Occipital lobe (tissue), 2 donors: ENCODE data around the gene HTR1E. TPM values are rescaled to one million over a fixed set of nuclear protein-coding genes. Genes with fewer than 3 reads are reported as not detected.
"Not testable (repeated sequence)": the region's sequence is repeated elsewhere in the genome, so short reads cannot be mapped to it uniquely, and the experiment has no call there.

Experiments
- DNase-seq: peaks from one replicate; lab custom pipeline; 2025; lab: John Stamatoyannopoulos, UW
- total RNA-seq: library from RNA; depleted of rRNA; stranded (reverse); fragments of >200 nt; gene quantifications from one replicate; pipeline ENCODE4 v1.2.3, GENCODE V29; 2014

Gene HTR1E
- total RNA-seq = 0.16 TPM

DNA sequence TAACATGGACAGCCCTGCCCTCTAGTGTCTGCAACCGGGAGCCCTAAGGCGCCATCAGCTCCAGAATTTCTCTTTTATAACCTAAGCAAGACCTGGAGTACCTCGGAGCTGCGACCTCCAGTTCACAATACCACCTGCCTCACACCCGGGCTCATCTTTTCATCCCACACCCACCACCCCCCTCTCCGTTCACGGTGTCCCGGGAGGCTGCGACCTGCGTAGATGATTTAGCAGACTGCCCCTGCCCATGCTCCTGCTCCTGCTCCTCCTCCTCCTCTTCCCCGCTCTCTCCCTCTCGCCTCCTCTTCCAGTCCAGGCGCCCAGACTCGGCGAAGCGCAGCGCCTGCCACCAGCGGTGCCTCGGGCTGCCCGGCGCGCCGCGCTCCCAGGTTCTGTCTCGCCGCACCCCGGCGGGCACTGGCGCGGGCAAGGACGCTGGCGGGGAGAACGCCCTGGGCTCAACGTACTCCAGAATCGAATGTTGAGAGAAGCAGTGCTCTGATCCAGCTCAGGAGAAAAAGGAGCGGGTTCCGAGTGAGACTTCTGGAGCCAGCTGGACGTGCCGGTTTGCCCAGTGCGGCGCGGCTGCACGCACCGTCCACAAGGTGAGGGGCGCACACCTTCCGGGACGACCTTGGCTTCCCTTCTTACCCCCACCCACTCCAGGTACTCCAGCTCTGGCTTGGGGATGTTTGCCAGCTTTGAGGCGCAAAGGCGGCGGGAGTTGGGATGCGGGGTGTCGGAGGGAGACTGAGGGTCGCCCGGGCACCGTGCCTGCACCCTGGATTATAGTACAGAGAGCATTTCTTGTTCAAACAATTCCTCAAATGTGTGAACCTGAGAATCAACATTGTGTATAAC, at the start of gene HTR1E:
Gene HTR1E (plus strand): TSS at position 310 of the 861 bp plus-strand sequence. CDS start 77,807 bp downstream, outside the sequence.
- DNase-seq = peak; percentile 68

DNA sequence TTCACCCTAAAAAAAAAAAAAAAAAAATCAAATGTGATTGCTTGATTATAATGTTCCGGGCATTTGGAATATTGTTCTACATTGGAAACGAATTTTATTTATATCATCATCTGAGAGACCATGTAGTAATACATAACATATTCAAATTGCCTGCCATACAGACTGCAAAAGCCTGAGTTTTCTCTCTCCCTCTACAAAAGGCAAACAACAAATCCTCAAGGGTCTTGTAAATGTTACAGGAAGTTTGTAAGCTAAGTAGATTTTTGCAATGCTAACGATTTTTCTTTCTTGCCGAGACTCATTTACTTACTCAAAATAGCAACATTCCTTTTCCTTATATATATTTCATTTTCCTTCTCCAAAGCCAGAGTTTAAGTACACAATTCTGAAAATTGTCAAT, 49.0 kb upstream of the HTR1E start:
- DNase-seq = no peak

GRCh38 chr6:86897265-86897664, 40.1 kb upstream of the HTR1E start:
- DNase-seq = not testable (repeated sequence)

GRCh38 chr6:86913795-86914194, 23.5 kb upstream of the HTR1E start:
- no peak for DNase-seq

DNA sequence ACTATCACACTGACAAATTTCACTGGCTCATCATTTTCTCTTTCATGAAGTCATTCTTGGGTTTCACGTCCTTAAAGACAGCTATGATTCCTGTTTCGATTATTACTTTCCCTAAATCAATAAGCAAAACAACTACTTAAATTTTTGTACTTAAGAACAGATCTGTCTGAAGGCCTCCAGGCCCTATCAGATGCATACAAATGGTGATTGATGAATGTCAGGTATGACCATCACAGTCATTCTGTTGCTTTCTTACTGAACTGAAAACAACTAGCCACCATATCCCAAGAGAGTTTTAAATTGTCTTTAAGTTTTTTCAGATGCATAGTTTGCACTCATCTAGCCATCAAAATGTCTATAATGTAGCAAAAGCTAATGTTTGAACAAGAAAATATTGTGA, 20.9 kb upstream of the HTR1E start:
- DNase-seq = no peak

DNA sequence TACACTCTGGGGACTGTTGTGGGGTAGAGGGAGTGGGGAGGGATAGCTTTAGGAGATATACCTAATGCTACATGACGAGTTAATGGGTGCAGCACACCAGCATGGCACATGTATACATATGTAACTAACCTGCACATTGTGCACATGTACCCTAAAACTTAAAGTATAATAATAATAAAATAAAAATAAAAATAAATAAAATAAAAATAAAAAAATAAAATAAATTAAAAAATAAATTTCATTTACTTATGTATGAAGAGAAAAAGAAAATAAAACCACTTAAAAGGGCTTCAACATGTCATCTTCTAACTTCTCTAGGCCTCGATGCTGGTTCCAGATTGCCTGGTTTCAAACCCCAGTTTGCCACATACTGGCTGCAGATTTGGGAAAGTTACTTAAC, 10.2 kb upstream of the HTR1E start:
- not testable (repeated sequence) for DNase-seq

GRCh38 chr6:86927859-86928258, 9.5 kb upstream of the HTR1E start:
- not testable (repeated sequence) for DNase-seq

GRCh38 chr6:86934365-86934764, 3.0 kb upstream of the HTR1E start:
- DNase-seq = no peak

- DNase-seq = no peak
These were observed 502 bp upstream of the HTR1E start for GRCh38 chr6:86936834-86937218.

- DNase-seq = no peak
These were observed 1.5 kb downstream of the HTR1E start for GRCh38 chr6:86938814-86939213.

DNA sequence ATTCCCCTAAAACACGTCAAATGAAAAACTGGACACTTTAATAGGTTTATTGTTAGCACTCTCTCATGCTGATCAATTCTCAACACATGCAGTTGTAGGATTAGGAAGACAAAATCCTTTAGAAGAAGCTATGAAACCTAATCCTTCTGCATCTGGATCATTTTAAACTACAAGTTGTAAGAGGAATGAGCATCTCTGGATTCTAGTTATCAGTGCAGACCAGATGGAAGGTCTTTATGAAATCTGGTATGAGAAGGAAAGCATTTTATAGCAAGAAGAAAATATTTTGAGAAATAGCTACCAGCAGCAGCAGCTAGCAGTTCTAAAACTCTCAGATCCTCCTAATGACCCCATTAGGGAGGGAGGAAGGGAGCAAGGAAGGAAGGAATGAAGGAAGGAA, 4.1 kb downstream of the HTR1E start:
- DNase-seq = no peak

GRCh38 chr6:86942769-86943516, 5.6 kb downstream of the HTR1E start:
- no peak for DNase-seq

DNA sequence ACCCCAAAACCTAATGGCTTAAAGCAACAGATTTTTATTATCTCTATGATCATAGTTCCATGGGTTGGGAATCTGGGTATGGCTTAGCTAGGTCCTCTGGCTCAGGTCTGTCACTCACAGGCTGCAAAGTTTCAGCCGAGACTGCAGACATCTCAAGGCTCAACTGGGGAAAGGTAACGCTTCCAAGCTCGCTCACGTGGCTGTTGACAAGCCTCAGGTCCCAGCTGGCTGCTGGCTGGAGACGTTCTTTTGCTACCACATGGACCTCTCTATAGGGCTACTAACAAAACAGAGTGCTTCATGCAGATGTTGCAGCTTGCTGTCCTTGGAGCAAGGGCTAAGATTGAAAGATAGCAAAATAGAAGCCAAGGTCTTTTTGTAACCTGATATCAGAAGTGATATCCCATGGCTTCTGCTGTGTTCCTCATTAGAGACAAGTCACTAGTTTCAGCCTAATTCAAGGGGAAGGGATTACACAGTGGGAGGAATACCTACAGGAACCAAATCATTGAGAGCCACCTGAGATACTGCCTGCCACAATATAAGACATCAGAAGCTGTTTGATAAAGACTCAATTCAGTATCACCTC, 6.6 kb downstream of the HTR1E start:
- no peak for DNase-seq

GRCh38 chr6:86949771-86950170, 12.4 kb downstream of the HTR1E start:
- DNase-seq = peak; percentile 8

DNA sequence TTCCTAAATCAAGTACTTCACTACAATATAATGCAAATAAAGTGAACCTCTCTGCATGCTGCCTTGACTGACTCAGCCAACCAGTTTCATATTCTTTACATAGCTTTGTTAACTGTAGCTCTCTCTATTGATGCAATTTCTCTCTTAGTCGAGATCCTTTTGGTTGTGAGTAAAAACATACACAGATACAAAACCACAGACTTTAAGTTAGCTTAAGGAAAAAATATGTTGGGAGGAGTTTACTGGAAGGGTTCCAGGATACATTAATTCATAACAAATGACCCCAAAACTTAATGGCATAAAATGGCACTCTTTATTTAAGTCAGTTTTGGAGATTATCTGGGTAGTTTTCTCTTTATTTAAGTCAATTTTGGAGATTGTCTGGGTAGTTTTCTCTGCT, 15.7 kb downstream of the HTR1E start:
- DNase-seq = no peak

- DNase-seq = no peak
These were observed 22.3 kb downstream of the HTR1E start for GRCh38 chr6:86959656-86960055.

- no peak for DNase-seq
These were observed 24.3 kb downstream of the HTR1E start for GRCh38 chr6:86961455-86962200.

DNA sequence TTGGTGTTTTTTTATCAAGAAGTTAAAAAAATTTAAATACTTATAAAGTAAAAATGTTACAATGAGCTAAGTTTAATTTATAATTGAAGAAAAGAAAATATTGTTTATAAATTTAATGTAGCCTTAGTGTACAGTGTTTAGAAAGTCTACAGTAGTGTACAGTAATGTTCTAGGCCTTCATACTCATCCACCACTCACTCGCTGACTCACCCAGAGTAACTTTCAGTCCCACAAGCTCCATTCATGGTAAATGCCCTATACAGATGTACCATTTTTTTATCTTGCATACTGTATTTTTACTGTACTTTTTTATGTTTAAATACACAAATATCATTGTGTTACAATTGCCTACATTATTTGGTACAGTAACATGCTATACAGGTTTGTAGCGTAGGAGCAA, 26.0 kb downstream of the HTR1E start:
- DNase-seq = no peak

DNA sequence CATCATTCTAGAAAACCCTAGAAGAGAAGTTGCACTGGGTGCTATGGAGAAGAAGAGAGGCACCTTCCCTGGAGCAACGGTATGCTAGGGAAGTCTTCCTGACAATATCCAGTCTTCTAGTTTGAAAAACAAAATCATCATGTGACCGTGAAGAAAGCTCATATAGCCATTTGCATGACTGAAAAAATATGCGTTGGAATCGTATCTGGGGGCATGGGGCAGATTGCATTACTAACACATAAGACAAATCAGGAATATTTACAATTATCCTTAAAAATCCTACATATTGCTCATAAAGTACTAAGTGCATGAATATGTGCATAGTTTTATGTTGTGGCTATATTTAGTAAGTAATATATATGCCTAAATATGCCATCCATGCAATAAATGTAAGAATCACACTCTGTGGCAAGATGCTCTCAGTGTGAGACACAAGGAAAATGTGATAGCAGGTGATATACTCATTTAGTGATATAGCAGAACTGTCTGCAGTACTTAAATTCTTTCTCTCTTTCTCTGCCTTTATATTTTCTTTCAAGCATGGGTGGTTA, 26.8 kb downstream of the HTR1E start:
- DNase-seq = no peak

DNA sequence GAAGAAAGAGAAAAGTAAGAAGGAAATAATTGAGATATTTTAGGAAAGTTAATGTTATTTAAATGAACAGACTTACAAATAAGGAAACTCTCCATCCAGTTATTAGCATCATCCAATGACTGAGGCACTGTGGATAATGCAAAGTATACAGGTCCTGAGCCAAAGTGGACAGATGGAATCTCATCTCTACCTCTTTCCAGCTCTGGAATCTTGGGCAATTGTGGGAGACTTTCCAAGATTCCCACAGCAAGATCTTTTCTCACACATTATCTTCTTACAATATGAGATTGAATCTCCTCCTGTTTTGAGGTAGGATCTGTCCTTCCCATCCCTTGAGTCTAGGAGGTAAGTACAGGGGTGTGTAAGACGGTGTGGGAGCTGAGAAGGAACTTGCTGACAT, 28.9 kb downstream of the HTR1E start:
- no peak for DNase-seq

DNA sequence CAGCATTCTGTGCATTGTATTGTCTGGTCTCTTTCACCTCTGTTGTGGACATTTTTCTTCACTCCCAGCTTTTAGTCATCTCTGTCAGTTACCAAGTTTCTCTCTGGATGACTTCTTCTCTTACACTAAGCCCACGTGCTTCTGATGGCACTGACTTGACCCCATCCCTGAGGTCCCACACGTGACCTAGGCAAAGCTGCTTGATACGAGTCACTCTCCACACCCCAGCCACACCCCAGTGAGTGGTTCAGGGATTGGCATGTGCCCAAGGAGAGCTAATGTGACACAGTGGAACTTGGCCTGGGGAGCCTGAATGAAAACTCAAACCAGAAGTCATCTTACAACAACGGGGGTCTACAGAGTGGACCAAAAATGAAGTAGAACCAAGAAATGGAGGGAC, 32.2 kb downstream of the HTR1E start:
- DNase-seq = no peak
